ENCODE data around the gene AADACL3. TPM values are rescaled to one million over a fixed set of nuclear protein-coding genes. Genes with fewer than 3 reads are reported as not detected.
"Not testable (repeated sequence)": the region's sequence is repeated elsewhere in the genome, so short reads cannot be mapped to it uniquely, and the experiment has no call there.

AADACL3 gene
- total RNA-seq, 1 donor from 2014 or later: not detected

DNA sequence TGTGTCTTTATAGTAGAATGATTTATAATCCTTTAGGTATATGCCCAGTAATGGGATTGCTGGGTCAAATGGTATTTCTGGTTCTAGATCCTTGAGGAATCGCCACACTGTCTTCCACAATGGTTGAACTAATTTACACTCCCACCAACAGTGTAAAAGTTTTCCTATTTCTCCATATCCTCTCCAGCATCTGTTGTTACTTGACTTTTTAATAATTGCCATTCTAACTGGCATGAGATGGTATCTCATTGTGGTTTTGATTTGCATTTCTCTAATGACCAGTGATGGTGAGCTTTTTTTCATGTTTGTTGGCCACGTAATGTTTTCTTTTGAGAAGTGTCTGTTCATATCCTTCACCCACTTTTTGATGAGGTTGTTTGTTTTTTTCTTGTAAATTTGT lies 15.2 kb downstream of the AADACL3 start:
- peaks cover 17% of the 10 kb centered on the region for H3K27me3 Mint-ChIP-seq (ENCODE audit: low read depth)
- H3K4me3 Mint-ChIP-seq (ENCODE audit: low read depth): not testable (repeated sequence)

GRCh38 chr1:12734651-12735050 lies 18.7 kb downstream of the AADACL3 start:
- no peak overlapping the region for H3K27ac Mint-ChIP-seq
- H3K9me3 Mint-ChIP-seq: peaks cover 17% of the 10 kb centered on the region
- H3K27me3 Mint-ChIP-seq (ENCODE audit: low read depth): peaks cover 34% of the 10 kb centered on the region
- H3K4me3 Mint-ChIP-seq (ENCODE audit: low read depth): no peak overlapping the region
- DNase-seq (ENCODE audit: low spot score): no peak
- no peaks in the 10 kb centered on the region for H3K4me1 Mint-ChIP-seq (ENCODE audit: low read depth)
- intact Hi-C loops (cut with micrococcal nuclease): no loop called here
- H3K36me3 Mint-ChIP-seq (ENCODE audit: low read depth): no peaks in the 10 kb centered on the region

More for the DNA sequence above, 15.2 kb downstream of the AADACL3 start:
- DNase-seq (ENCODE audit: low spot score); H3K27ac Mint-ChIP-seq; H3K36me3 Mint-ChIP-seq (ENCODE audit: low read depth); H3K4me1 Mint-ChIP-seq (ENCODE audit: low read depth); intact Hi-C loops (cut with micrococcal nuclease): not testable (repeated sequence)
- H3K9me3 Mint-ChIP-seq: peaks cover 17% of the 10 kb centered on the region

GRCh38 chr1:12738934-12739333 lies 23.0 kb downstream of the AADACL3 start:
- Mint-ChIP-seq H3K27ac (no peak overlapping the region), H3K36me3 (ENCODE audit: low read depth) (no peaks in the 10 kb centered on the region), H3K4me3 (ENCODE audit: low read depth) (no peak overlapping the region), H3K27me3 (ENCODE audit: low read depth) (peaks cover 28% of the 10 kb centered on the region), H3K9me3 (no peaks in the 10 kb centered on the region), H3K4me1 (ENCODE audit: low read depth) (no peaks in the 10 kb centered on the region)
- DNase-seq (ENCODE audit: low spot score): no peak
- intact Hi-C loops (cut with micrococcal nuclease): no loop called here

DNA sequence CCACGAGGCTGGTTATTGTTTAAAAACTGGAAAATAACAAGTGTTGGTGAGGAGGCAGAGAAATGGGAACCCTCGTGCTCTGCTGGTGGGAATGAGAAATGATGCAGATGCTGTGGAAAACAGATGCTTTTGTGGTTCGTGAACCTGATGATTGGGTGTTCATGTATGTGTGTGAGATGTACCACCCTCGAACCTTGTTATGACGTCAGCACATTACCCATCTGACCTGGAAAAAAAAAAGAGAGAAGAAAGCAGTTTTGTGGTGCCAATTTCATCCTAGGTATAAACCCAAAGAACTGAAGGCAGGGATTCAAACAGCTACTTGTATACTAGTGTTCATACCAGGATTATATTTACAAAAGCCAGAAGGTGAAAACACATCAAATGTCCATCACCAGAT lies 23.7 kb downstream of the AADACL3 start:
- Mint-ChIP-seq H3K36me3 (ENCODE audit: low read depth) (no peaks in the 10 kb centered on the region), H3K9me3 (no peaks in the 10 kb centered on the region)
- intact Hi-C loops (cut with micrococcal nuclease): no loop called here

GRCh38 chr1:12741946-12742345 lies 26.0 kb downstream of the AADACL3 start:
- Mint-ChIP-seq H3K9me3 (peaks cover 5% of the 10 kb centered on the region), H3K36me3 (ENCODE audit: low read depth) (no peaks in the 10 kb centered on the region), H3K4me3 (ENCODE audit: low read depth) (no peak overlapping the region), H3K27me3 (ENCODE audit: low read depth) (peaks cover 24% of the 10 kb centered on the region), H3K27ac (no peak overlapping the region), H3K4me1 (ENCODE audit: low read depth) (peaks cover 14% of the 10 kb centered on the region)
- intact Hi-C loops (cut with micrococcal nuclease): no loop called here
- DNase-seq (ENCODE audit: low spot score): no peak

More for the DNA sequence above, 23.7 kb downstream of the AADACL3 start:
- Mint-ChIP-seq H3K27me3 (ENCODE audit: low read depth) (peaks cover 25% of the 10 kb centered on the region), H3K4me3 (ENCODE audit: low read depth) (no peak overlapping the region), H3K27ac (no peak overlapping the region), H3K4me1 (ENCODE audit: low read depth) (no peaks in the 10 kb centered on the region)
- DNase-seq (ENCODE audit: low spot score): no peak

GRCh38 chr1:12745126-12745991 lies 29.4 kb downstream of the AADACL3 start:
- Mint-ChIP-seq H3K4me3 (ENCODE audit: low read depth) (no peak overlapping the region), H3K4me1 (ENCODE audit: low read depth) (peaks cover 14% of the 10 kb centered on the region), H3K27ac (no peak overlapping the region), H3K9me3 (peaks cover 30% of the 10 kb centered on the region), H3K27me3 (ENCODE audit: low read depth) (peaks cover 22% of the 10 kb centered on the region), H3K36me3 (ENCODE audit: low read depth) (no peaks in the 10 kb centered on the region)
- intact Hi-C loops (cut with micrococcal nuclease): no loop called here
- no peak for DNase-seq (ENCODE audit: low spot score)

DNA sequence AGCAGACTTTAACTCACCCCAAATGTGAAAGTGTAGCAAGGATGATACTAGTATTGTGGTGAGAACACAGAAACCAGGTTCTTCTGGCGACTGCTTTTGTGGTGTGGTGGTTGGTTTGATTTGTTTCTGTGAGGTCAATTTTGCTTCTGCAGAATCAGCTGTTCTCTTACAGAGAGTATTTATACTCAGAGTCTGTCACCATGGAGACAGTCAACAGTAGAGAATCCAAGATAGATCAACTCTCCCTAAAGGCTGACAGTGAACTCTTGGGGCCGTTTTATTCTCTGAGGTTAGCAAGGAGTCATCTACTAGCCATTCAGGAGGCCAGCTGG lies 30.0 kb downstream of the AADACL3 start, which contains the start of gene CFAP107:
Gene CFAP107 (plus strand): TSS at position 209 of the 332 bp plus-strand sequence. CDS start 231 bp downstream, outside the sequence.
- H3K27ac Mint-ChIP-seq: no peak within 1 kb of the TSS
- H3K36me3 Mint-ChIP-seq (ENCODE audit: low read depth): no peaks in the 10 kb centered on the region
- intact Hi-C loops (cut with micrococcal nuclease): no loop called here
- peaks cover 14% of the 10 kb centered on the region for H3K4me1 Mint-ChIP-seq (ENCODE audit: low read depth)
- H3K27me3 Mint-ChIP-seq (ENCODE audit: low read depth): peaks cover 26% of the 10 kb centered on the region
- peaks cover 33% of the 10 kb centered on the region for H3K9me3 Mint-ChIP-seq
- H3K4me3 Mint-ChIP-seq (ENCODE audit: low read depth): no peak within 1 kb of the TSS
- DNase-seq (ENCODE audit: low spot score): no peak

GRCh38 chr1:12748778-12749355 lies 33.0 kb downstream of the AADACL3 start:
- intact Hi-C loops (cut with micrococcal nuclease): no loop called here
- DNase-seq (ENCODE audit: low spot score): no peak
- Mint-ChIP-seq H3K36me3 (ENCODE audit: low read depth) (no peaks in the 10 kb centered on the region), H3K27ac (no peak overlapping the region), H3K4me3 (ENCODE audit: low read depth) (no peak overlapping the region), H3K9me3 (peaks cover 33% of the 10 kb centered on the region), H3K27me3 (ENCODE audit: low read depth) (peaks cover 25% of the 10 kb centered on the region), H3K4me1 (ENCODE audit: low read depth) (peaks cover 14% of the 10 kb centered on the region)

GRCh38 chr1:12754738-12755137 lies 38.8 kb downstream of the AADACL3 start:
- no peak overlapping the region for H3K27ac Mint-ChIP-seq
- no peaks in the 10 kb centered on the region for H3K36me3 Mint-ChIP-seq (ENCODE audit: low read depth)
- H3K4me1 Mint-ChIP-seq (ENCODE audit: low read depth): no peaks in the 10 kb centered on the region
- no peak for DNase-seq (ENCODE audit: low spot score)
- H3K9me3 Mint-ChIP-seq: peaks cover 9% of the 10 kb centered on the region
- peaks cover 21% of the 10 kb centered on the region for H3K27me3 Mint-ChIP-seq (ENCODE audit: low read depth)
- no peak overlapping the region for H3K4me3 Mint-ChIP-seq (ENCODE audit: low read depth)
- intact Hi-C loops (cut with micrococcal nuclease): no loop called here

GRCh38 chr1:12756273-12756672 lies 40.4 kb downstream of the AADACL3 start:
- Mint-ChIP-seq H3K27me3 (ENCODE audit: low read depth) (peaks cover 13% of the 10 kb centered on the region), H3K9me3 (no peaks in the 10 kb centered on the region), H3K36me3 (ENCODE audit: low read depth) (no peaks in the 10 kb centered on the region), H3K4me3 (ENCODE audit: low read depth) (no peak overlapping the region), H3K27ac (no peak overlapping the region), H3K4me1 (ENCODE audit: low read depth) (no peaks in the 10 kb centered on the region)
- intact Hi-C loops (cut with micrococcal nuclease): no loop called here
- DNase-seq (ENCODE audit: low spot score): no peak

DNA sequence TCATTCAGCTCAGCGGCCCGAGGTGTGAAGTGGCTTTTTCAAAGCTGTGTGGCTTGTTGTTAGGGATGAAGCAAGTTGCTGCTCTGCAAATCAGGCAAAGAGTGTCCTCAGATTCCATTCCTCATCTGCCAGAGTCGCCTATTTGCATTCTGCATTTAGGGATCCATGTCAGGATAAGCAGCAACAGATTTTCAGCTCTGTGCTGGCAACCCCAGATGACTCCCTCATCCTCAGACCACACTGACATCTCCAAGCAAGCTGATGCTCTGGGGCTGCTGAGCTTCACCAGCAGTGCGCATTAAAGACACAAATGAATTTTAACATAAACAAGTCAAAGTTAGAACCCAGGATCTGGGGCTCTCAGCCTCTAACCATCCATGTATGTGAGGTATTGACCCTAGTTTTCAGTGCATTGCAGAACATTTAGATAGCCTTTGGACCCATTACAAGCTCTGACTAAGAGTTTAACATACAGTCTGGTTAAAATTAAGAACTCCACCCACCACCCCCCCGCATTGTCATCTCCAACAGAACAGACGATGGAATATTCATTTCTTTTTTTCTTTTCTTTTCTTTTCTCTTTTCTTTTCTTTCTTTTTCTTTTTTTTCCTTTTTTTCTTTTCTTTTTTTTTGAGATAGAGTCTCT lies 41.0 kb downstream of the AADACL3 start:
- no peaks in the 10 kb centered on the region for H3K9me3 Mint-ChIP-seq
- intact Hi-C loops (cut with micrococcal nuclease): no loop called here

DNA sequence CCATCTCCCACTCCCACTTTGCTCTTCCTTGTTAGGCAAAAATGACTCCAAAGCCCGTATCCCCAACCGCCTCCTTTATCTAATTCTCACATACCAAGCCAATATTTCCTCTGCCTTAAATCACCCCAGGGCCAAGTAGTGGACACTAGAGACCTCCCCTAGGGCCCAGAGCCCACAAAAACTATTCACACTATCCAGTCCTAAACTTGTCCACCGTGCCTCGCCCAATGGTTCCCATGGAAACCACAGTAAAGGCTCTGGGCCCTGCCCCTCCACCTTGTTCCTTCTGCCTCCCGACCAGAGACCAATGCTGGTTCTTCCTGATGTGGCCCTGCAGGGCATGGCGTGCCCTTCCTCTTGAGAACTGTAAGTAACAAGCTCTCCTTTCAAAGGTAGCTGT lies 41.9 kb downstream of the AADACL3 start:
- H3K27me3 Mint-ChIP-seq (ENCODE audit: low read depth): peaks cover 13% of the 10 kb centered on the region
- H3K4me3 Mint-ChIP-seq (ENCODE audit: low read depth): no peak overlapping the region
- H3K4me1 Mint-ChIP-seq (ENCODE audit: low read depth): no peaks in the 10 kb centered on the region
- intact Hi-C loops (cut with micrococcal nuclease): no loop called here
- H3K9me3 Mint-ChIP-seq: no peaks in the 10 kb centered on the region
- H3K27ac Mint-ChIP-seq: no peak overlapping the region
- no peaks in the 10 kb centered on the region for H3K36me3 Mint-ChIP-seq (ENCODE audit: low read depth)
- DNase-seq (ENCODE audit: low spot score): no peak

More for the DNA sequence above, 41.0 kb downstream of the AADACL3 start:
- Mint-ChIP-seq H3K4me3 (ENCODE audit: low read depth) (no peak overlapping the region), H3K36me3 (ENCODE audit: low read depth) (no peaks in the 10 kb centered on the region), H3K27ac (no peak overlapping the region), H3K4me1 (ENCODE audit: low read depth) (no peaks in the 10 kb centered on the region), H3K27me3 (ENCODE audit: low read depth) (peaks cover 13% of the 10 kb centered on the region)
- DNase-seq (ENCODE audit: low spot score): no peak

- H3K4me1 Mint-ChIP-seq (ENCODE audit: low read depth): no peaks in the 10 kb centered on the region
- peaks cover 5% of the 10 kb centered on the region for H3K27me3 Mint-ChIP-seq (ENCODE audit: low read depth)
- intact Hi-C loops (cut with micrococcal nuclease): no loop called here
- no peak overlapping the region for H3K27ac Mint-ChIP-seq
- no peak overlapping the region for H3K4me3 Mint-ChIP-seq (ENCODE audit: low read depth)
- no peaks in the 10 kb centered on the region for H3K36me3 Mint-ChIP-seq (ENCODE audit: low read depth)
- no peak for DNase-seq (ENCODE audit: low spot score)
- H3K9me3 Mint-ChIP-seq: no peaks in the 10 kb centered on the region
Measured at GRCh38 chr1:12760256-12760795, 44.4 kb downstream of the AADACL3 start.

All from activated T-helper 2 cell treated with anti-CD3 and anti-CD28 coated beads, Interferon-gamma antibody, Interleukin-2, Interleukin-4, amounts not matched to agents 10 μg/mL and 5 μg/mL and 100 μg/mL, durations not matched to agents 14 hours and 24 hours and 36 hours (primary cell).